Ishikawa (cell line): ENCODE results near the gene TNS3.

ENCODE experiments used
- FOXM1 ChIP-seq: IDR thresholded peaks from 2 replicates; pipeline ENCODE4 v1.6.1; 2012; ENCODE audit warnings: low read depth, borderline replicate concordance
- RAD21 ChIP-seq: IDR thresholded peaks from 2 replicates; pipeline ENCODE4 v1.6.1; 2012; ENCODE audit warnings: low read depth
- TF ChIP-seq, protein P1 (sequence below): IDR thresholded peaks from 2 replicates; pipeline ENCODE4 v1.6.1; 2012; ENCODE audit warnings: low read depth, mild to moderate bottlenecking

DNA sequence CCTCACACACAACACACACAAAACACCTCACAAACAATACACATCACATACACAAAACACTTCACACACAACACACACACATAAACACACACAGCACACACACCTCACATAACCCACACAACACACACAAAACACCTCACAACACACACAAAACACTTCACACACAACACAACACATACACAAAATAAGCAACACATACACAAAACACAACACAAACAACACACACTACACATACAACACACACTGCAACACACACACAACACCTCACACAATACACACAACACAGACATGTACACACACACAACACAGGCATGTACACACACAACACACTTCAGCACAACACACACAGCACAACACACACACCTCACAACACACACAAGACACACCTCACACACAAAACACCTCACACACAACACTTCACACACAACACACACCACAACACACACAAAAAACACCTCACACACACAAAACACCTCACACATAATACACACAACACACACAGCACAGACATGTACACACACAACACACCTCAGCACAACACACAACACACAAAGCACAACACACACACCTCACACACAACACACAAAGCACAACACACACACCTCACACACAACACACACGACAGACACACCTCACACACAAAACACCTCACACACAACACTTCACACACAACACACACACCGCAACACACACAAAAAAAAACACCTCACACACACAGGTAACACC, 107.5 kb downstream of the TNS3 start:
- TF ChIP-seq, protein P1, sequence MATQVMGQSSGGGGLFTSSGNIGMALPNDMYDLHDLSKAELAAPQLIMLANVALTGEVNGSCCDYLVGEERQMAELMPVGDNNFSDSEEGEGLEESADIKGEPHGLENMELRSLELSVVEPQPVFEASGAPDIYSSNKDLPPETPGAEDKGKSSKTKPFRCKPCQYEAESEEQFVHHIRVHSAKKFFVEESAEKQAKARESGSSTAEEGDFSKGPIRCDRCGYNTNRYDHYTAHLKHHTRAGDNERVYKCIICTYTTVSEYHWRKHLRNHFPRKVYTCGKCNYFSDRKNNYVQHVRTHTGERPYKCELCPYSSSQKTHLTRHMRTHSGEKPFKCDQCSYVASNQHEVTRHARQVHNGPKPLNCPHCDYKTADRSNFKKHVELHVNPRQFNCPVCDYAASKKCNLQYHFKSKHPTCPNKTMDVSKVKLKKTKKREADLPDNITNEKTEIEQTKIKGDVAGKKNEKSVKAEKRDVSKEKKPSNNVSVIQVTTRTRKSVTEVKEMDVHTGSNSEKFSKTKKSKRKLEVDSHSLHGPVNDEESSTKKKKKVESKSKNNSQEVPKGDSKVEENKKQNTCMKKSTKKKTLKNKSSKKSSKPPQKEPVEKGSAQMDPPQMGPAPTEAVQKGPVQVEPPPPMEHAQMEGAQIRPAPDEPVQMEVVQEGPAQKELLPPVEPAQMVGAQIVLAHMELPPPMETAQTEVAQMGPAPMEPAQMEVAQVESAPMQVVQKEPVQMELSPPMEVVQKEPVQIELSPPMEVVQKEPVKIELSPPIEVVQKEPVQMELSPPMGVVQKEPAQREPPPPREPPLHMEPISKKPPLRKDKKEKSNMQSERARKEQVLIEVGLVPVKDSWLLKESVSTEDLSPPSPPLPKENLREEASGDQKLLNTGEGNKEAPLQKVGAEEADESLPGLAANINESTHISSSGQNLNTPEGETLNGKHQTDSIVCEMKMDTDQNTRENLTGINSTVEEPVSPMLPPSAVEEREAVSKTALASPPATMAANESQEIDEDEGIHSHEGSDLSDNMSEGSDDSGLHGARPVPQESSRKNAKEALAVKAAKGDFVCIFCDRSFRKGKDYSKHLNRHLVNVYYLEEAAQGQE: no peak
- TF ChIP-seq FOXM1: no peak
- no peak for TF ChIP-seq RAD21
